SK-N-SH (cell line): ENCODE data around the gene PEX11G. TPM values are rescaled to one million over a fixed set of nuclear protein-coding genes. Genes with fewer than 3 reads are reported as not detected.
A peak's percentile ranks its signal among the peaks of the same experiment; 100 is the strongest.

Experiments used
- CTCF ChIA-PET: fragments of 300-600, 350-600 bp; formaldehyde crosslinking; extraction: SDS; loops from one replicate; lab custom pipeline; 2021; lab: Yijun Ruan, JAX
- POLR2A ChIA-PET: fragments of 350-600 bp; sonication (Branson Sonifier 250); formaldehyde crosslinking; extraction: SDS; loops from one replicate; lab custom pipeline; 2020; ENCODE audit warnings: antibody characterized with exemption, inconsistent platforms; lab: Yijun Ruan, JAX
- DNase-seq: peaks from one replicate; pipeline ENCODE4 v3.0.0; 2012
- H2AFZ ChIP-seq: fragments of 200-600 bp; sonication (generic); 2 replicates; pipeline ENCODE4 v1.8.1; 2016; ENCODE audit warnings: antibody characterized with exemption, mild to moderate bottlenecking, low read depth
- H3F3A ChIP-seq: fragments of 200-600 bp; sonication (generic); replicated peaks from 2 replicates; pipeline ENCODE3; 2016; ENCODE audit warnings: antibody characterized with exemption, mild to moderate bottlenecking; ENCODE audit not compliant: insufficient read depth
- H3K27ac ChIP-seq, 2 experiments: fragments of 200-500 bp in 1 of 2; fragments of 200-600 bp in 1 of 2; sonication (Bioruptor generic) in 1 of 2; sonication (generic), shearing (Covaris generic) in 1 of 2; 2 replicates each; pipeline versions ENCODE4 v1.5.1 to v1.6.1; 2014 to 2016; ENCODE audit warnings: low read depth in 2 of 2, inconsistent platforms in 1 of 2, low read length in 1 of 2, mild to moderate bottlenecking in 1 of 2, mixed read lengths in 1 of 2
- H3K27me3 ChIP-seq: fragments of 200-600 bp; sonication (generic), shearing (Covaris generic); 2 replicates; pipeline ENCODE4 v1.6.1; 2016; ENCODE audit warnings: mixed run types; ENCODE audit not compliant: insufficient read depth
- H3K36me3 ChIP-seq, 2 experiments: fragments of 200-500 bp in 1 of 2; fragments of 200-600 bp in 1 of 2; sonication (Bioruptor generic) in 1 of 2; sonication (generic) in 1 of 2; replicated peaks in 1 of 2; 2 replicates each; pipeline versions ENCODE3 to v1.5.1; 2014 to 2016; ENCODE audit warnings: low read length in 1 of 2, mild to moderate bottlenecking in 1 of 2; ENCODE audit not compliant: insufficient read depth in 2 of 2, control insufficient read depth in 1 of 2
- H3K4me1 ChIP-seq, 2 experiments: fragments of 200-500 bp in 1 of 2; fragments of 200-600 bp in 1 of 2; sonication (Bioruptor generic) in 1 of 2; sonication (generic), shearing (Covaris generic) in 1 of 2; 2 replicates each; pipeline versions ENCODE4 v1.5.1 to v1.6.1; 2014 to 2016; ENCODE audit warnings: low read depth in 1 of 2, low read length in 1 of 2, mixed run types in 1 of 2; ENCODE audit not compliant: insufficient read depth in 2 of 2, control insufficient read depth in 1 of 2
- H3K4me2 ChIP-seq: fragments of 200-600 bp; sonication (generic), shearing (Covaris generic); 2 replicates; pipeline ENCODE4 v1.6.1; 2017; ENCODE audit warnings: mixed run types
- H3K4me3 ChIP-seq, 2 experiments: fragments of 200-500 bp in 1 of 2; fragments of 200-600 bp in 1 of 2; sonication (Bioruptor generic) in 1 of 2; sonication (generic), shearing (Covaris generic) in 1 of 2; 2 replicates each; pipeline versions ENCODE4 v1.5.1 to v1.8.1; 2014 to 2016; ENCODE audit warnings: low read depth in 2 of 2, inconsistent platforms in 1 of 2, low read length in 1 of 2, mild to moderate bottlenecking in 1 of 2, mixed read lengths in 1 of 2, moderate library complexity in 1 of 2
- H3K79me2 ChIP-seq: fragments of 200-600 bp; sonication (generic); 2 replicates; pipeline ENCODE4 v1.8.1; 2017; ENCODE audit warnings: mild to moderate bottlenecking; ENCODE audit not compliant: insufficient read depth
- H3K9ac ChIP-seq: fragments of 200-600 bp; sonication (generic); 2 replicates; pipeline ENCODE4 v1.6.1; 2017; ENCODE audit warnings: mixed run types
- H3K9me2 ChIP-seq: fragments of 200-600 bp; sonication (generic); 2 replicates; pipeline ENCODE4 v1.6.1; 2017; ENCODE audit warnings: mixed run types
- H3K9me3 ChIP-seq: fragments of 200-600 bp; sonication (generic); 2 replicates; pipeline ENCODE4 v1.6.1; 2017; ENCODE audit warnings: mixed run types, mild to moderate bottlenecking, moderate library complexity
- H4K20me1 ChIP-seq: fragments of 200-600 bp; sonication (generic); 2 replicates; pipeline ENCODE4 v1.6.1; 2017; ENCODE audit warnings: mild to moderate bottlenecking, mixed run types; ENCODE audit not compliant: insufficient read depth
- EZH2phosphoT487 ChIP-seq: fragments of 200-600 bp; sonication (generic); IDR thresholded peaks from 2 replicates; pipeline ENCODE4 v1.6.1; 2017; ENCODE audit warnings: low read depth, mixed run types, mild to moderate bottlenecking, antibody characterized with exemption, moderate library complexity, borderline replicate concordance
- FOSL2 ChIP-seq: IDR thresholded peaks from 2 replicates; pipeline ENCODE4 v1.4.0; 2012; ENCODE audit warnings: low read depth, mild to moderate bottlenecking, moderate library complexity, borderline replicate concordance
- FOXJ3 ChIP-seq: sonication (generic); formaldehyde crosslinking; IDR thresholded peaks from 2 replicates; pipeline ENCODE4 v1.5.1; 2020; ENCODE audit warnings: mild to moderate bottlenecking, missing genetic modification reagents
- FOXM1 ChIP-seq: IDR thresholded peaks from 2 replicates; pipeline ENCODE4 v1.4.0; 2012; ENCODE audit warnings: low read depth, mild to moderate bottlenecking
- GATA2 ChIP-seq: sonication (generic); formaldehyde crosslinking; IDR thresholded peaks from 2 replicates; pipeline ENCODE4 v1.5.0; 2020; ENCODE audit warnings: mild to moderate bottlenecking, missing genetic modification reagents
- MXI1 ChIP-seq: IDR thresholded peaks from 2 replicates; pipeline ENCODE4 v1.6.1; 2012; ENCODE audit warnings: mild to moderate bottlenecking, low read depth, low read length, improper control_type of control experiment
- NRF1 ChIP-seq: IDR thresholded peaks from 2 replicates; pipeline ENCODE4 v1.6.1; 2012; ENCODE audit warnings: low read depth, mild to moderate bottlenecking, low read length
- RFX5 ChIP-seq: IDR thresholded peaks from 2 replicates; pipeline ENCODE4 v1.6.1; 2012; ENCODE audit warnings: mild to moderate bottlenecking, improper control_type of control experiment, low read length
- RXRA ChIP-seq: IDR thresholded peaks from 2 replicates; pipeline ENCODE4 v1.4.0; 2012; ENCODE audit warnings: low read depth, mild to moderate bottlenecking, borderline replicate concordance
- SIN3A ChIP-seq: IDR thresholded peaks from 2 replicates; pipeline ENCODE4 v1.6.1; 2012; ENCODE audit warnings: low read depth, mild to moderate bottlenecking, low read length, moderate library complexity, borderline replicate concordance
- SMC3 ChIP-seq: IDR thresholded peaks from 2 replicates; pipeline ENCODE4 v1.6.1; 2012; ENCODE audit warnings: low read depth, low read length, improper control_type of control experiment
- TAF1 ChIP-seq: IDR thresholded peaks from 2 replicates; pipeline ENCODE4 v1.6.1; 2012; ENCODE audit warnings: low read depth, mild to moderate bottlenecking, low read length, moderate library complexity, borderline replicate concordance
- TEAD4 ChIP-seq: IDR thresholded peaks from 2 replicates; pipeline ENCODE4 v1.4.0; 2012; ENCODE audit warnings: mild to moderate bottlenecking, borderline replicate concordance; ENCODE audit not compliant: insufficient read depth
- WGBS: methylation state at CpG from one replicate; pipeline ENCODE4 v1.1.6; 2017; ENCODE audit warnings: low lambda C conversion rate; 5-methylcytosine and 5-hydroxymethylcytosine counted together
- polyA plus RNA-seq, 3 experiments: library from polyadenylated mRNA; depleted of rRNA; stranded (reverse); fragments of >200 nt; gene quantifications; 2 replicates each; pipeline ENCODE4 v1.2.3, GENCODE V29; 2012
- TF ChIP-seq, protein P1 (sequence below): fragments of 200-600 bp; sonication (generic); IDR thresholded peaks from 2 replicates; pipeline ENCODE4 v1.6.1; 2017; ENCODE audit warnings: antibody characterized with exemption, mild to moderate bottlenecking, moderate library complexity
- TF ChIP-seq, protein P2 (sequence below): IDR thresholded peaks from 2 replicates; pipeline ENCODE4; 2012
- TF ChIP-seq, protein P3 (sequence below): IDR thresholded peaks from 2 replicates; pipeline ENCODE4 v1.6.1; 2012; ENCODE audit warnings: mild to moderate bottlenecking, low read depth, low read length, moderate library complexity
- TF ChIP-seq, protein P4 (sequence below): IDR thresholded peaks from 2 replicates; pipeline ENCODE4 v1.4.0; 2012; ENCODE audit warnings: low read depth, borderline replicate concordance
- TF ChIP-seq, protein P5 (sequence below): IDR thresholded peaks from 2 replicates; pipeline ENCODE4 v1.4.0; 2012; ENCODE audit warnings: low read depth, borderline replicate concordance
- TF ChIP-seq, protein P6 (sequence below): IDR thresholded peaks from 2 replicates; pipeline ENCODE4 v1.4.0; 2012; ENCODE audit warnings: low read depth
- TF ChIP-seq, protein P7 (sequence below): fragments of 150-350 bp; IDR thresholded peaks from 2 replicates; pipeline ENCODE4 v1.6.1; 2016; ENCODE audit warnings: mild to moderate bottlenecking, low read depth, low read length

The PEX11G gene
- polyA plus RNA-seq (2012; rRNA removed) = 6.1 and 6.4 TPM in 2 replicates
- polyA plus RNA-seq (2012; cell fraction: cytosol; rRNA removed) = 3.9 and 5.3 TPM in 2 replicates
- 5.7 and 8.6 TPM in 2 replicates for polyA plus RNA-seq (2012; cell fraction: nucleus; rRNA removed)

DNA sequence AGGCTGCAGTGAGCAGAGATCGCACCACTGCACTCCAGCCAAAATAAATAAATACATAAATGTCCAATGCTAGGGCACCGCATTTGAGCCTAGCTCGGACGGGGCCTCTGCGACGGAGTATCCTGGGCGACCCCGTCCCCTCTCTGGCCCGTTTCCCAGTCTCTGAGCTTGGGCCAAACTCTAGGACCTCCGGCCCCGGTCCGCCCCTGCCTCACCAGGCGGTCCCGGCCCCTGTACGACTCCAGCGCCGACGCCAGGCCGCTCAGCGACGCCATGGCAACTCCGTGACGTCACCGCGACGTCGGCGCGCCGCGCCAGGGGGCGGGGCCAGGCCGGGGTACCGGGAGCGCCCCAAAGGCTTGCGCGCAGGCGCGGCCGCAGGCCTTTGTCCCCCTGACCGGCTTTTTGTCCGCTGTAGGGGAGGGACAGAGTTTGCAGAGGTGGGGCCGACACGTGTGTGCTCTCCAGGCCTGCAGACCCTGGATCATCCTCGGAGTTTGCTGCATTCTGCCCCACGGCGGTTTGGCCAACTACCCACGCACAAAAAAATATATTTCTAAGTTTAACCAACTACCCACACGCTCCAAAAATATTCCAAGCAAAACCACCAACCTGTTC is at the start of gene PEX11G:
PEX11G (minus strand) TSS at position 300 of the 618 bp plus-strand sequence; CDS start at position 275, 25 bp downstream.
- Histone ChIP-seq H2AFZ (peak within 1 kb of the TSS; percentile 100), H3F3A (no peaks in the 10 kb centered on the region), H3K4me2 (peak within 1 kb of the TSS; percentile 78), H4K20me1 (no peaks in the 10 kb centered on the region), H3K36me3 (no peaks in the 10 kb centered on the region), H3K9ac (peak within 1 kb of the TSS; percentile 69), H3K4me1 (peaks cover 4 to 11% of the 10 kb centered on the region in 2 experiments; a peak in 2 of 4 replicates), H3K27ac (peak within 1 kb of the TSS; percentile 48 to 78), H3K27me3 (no peaks in the 10 kb centered on the region), H3K9me3 (no peaks in the 10 kb centered on the region), H3K9me2 (no peaks in the 10 kb centered on the region), H3K4me3 (peak within 1 kb of the TSS; percentile 51 to 63), H3K79me2 (no peaks in the 10 kb centered on the region)
- 3% methylated on average over 13 of the region's 49 CpGs for WGBS
- POLR2A ChIA-PET = no interaction called here
- CTCF ChIA-PET = interaction anchor here (1.5 to 1.6 kb wide), 2 partner anchors 32 to 80 kb away, joined by 3 read pairs; no protein-coding TSS in a partner anchor
- peak; percentile 99 for DNase-seq
- TF ChIP-seq, protein P1, sequence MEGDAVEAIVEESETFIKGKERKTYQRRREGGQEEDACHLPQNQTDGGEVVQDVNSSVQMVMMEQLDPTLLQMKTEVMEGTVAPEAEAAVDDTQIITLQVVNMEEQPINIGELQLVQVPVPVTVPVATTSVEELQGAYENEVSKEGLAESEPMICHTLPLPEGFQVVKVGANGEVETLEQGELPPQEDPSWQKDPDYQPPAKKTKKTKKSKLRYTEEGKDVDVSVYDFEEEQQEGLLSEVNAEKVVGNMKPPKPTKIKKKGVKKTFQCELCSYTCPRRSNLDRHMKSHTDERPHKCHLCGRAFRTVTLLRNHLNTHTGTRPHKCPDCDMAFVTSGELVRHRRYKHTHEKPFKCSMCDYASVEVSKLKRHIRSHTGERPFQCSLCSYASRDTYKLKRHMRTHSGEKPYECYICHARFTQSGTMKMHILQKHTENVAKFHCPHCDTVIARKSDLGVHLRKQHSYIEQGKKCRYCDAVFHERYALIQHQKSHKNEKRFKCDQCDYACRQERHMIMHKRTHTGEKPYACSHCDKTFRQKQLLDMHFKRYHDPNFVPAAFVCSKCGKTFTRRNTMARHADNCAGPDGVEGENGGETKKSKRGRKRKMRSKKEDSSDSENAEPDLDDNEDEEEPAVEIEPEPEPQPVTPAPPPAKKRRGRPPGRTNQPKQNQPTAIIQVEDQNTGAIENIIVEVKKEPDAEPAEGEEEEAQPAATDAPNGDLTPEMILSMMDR = no peak
- TF ChIP-seq FOSL2 (no peak), FOXM1 (no peak), RFX5 (no peak; the same call in 1 of the 2 replicates), EZH2phosphoT487 (no peak), TEAD4 (no peak), TAF1 (peak; percentile 43), SIN3A (no peak), MXI1 (peak; percentile 95), FOXJ3 (CRISPR knock-in tag) (no peak), RXRA (no peak), NRF1 (peak; percentile 78), SMC3 (no peak), GATA2 (CRISPR knock-in tag) (no peak)
- TF ChIP-seq, protein P2, sequence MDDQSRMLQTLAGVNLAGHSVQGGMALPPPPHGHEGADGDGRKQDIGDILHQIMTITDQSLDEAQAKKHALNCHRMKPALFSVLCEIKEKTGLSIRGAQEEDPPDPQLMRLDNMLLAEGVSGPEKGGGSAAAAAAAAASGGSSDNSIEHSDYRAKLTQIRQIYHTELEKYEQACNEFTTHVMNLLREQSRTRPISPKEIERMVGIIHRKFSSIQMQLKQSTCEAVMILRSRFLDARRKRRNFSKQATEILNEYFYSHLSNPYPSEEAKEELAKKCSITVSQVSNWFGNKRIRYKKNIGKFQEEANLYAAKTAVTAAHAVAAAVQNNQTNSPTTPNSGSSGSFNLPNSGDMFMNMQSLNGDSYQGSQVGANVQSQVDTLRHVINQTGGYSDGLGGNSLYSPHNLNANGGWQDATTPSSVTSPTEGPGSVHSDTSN = no peak
- TF ChIP-seq, protein P3, sequence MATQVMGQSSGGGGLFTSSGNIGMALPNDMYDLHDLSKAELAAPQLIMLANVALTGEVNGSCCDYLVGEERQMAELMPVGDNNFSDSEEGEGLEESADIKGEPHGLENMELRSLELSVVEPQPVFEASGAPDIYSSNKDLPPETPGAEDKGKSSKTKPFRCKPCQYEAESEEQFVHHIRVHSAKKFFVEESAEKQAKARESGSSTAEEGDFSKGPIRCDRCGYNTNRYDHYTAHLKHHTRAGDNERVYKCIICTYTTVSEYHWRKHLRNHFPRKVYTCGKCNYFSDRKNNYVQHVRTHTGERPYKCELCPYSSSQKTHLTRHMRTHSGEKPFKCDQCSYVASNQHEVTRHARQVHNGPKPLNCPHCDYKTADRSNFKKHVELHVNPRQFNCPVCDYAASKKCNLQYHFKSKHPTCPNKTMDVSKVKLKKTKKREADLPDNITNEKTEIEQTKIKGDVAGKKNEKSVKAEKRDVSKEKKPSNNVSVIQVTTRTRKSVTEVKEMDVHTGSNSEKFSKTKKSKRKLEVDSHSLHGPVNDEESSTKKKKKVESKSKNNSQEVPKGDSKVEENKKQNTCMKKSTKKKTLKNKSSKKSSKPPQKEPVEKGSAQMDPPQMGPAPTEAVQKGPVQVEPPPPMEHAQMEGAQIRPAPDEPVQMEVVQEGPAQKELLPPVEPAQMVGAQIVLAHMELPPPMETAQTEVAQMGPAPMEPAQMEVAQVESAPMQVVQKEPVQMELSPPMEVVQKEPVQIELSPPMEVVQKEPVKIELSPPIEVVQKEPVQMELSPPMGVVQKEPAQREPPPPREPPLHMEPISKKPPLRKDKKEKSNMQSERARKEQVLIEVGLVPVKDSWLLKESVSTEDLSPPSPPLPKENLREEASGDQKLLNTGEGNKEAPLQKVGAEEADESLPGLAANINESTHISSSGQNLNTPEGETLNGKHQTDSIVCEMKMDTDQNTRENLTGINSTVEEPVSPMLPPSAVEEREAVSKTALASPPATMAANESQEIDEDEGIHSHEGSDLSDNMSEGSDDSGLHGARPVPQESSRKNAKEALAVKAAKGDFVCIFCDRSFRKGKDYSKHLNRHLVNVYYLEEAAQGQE = no peak; the same call in 1 of the 2 replicates
- TF ChIP-seq, protein P4, sequence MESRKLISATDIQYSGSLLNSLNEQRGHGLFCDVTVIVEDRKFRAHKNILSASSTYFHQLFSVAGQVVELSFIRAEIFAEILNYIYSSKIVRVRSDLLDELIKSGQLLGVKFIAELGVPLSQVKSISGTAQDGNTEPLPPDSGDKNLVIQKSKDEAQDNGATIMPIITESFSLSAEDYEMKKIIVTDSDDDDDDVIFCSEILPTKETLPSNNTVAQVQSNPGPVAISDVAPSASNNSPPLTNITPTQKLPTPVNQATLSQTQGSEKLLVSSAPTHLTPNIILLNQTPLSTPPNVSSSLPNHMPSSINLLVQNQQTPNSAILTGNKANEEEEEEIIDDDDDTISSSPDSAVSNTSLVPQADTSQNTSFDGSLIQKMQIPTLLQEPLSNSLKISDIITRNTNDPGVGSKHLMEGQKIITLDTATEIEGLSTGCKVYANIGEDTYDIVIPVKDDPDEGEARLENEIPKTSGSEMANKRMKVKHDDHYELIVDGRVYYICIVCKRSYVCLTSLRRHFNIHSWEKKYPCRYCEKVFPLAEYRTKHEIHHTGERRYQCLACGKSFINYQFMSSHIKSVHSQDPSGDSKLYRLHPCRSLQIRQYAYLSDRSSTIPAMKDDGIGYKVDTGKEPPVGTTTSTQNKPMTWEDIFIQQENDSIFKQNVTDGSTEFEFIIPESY = no peak
- TF ChIP-seq, protein P5, sequence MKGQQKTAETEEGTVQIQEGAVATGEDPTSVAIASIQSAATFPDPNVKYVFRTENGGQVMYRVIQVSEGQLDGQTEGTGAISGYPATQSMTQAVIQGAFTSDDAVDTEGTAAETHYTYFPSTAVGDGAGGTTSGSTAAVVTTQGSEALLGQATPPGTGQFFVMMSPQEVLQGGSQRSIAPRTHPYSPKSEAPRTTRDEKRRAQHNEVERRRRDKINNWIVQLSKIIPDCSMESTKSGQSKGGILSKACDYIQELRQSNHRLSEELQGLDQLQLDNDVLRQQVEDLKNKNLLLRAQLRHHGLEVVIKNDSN = no peak
- TF ChIP-seq, protein P6, sequence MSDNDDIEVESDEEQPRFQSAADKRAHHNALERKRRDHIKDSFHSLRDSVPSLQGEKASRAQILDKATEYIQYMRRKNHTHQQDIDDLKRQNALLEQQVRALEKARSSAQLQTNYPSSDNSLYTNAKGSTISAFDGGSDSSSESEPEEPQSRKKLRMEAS = 0 out of 2 replicates have a peak, but pooled peaks have one; percentile 42
- TF ChIP-seq, protein P7, sequence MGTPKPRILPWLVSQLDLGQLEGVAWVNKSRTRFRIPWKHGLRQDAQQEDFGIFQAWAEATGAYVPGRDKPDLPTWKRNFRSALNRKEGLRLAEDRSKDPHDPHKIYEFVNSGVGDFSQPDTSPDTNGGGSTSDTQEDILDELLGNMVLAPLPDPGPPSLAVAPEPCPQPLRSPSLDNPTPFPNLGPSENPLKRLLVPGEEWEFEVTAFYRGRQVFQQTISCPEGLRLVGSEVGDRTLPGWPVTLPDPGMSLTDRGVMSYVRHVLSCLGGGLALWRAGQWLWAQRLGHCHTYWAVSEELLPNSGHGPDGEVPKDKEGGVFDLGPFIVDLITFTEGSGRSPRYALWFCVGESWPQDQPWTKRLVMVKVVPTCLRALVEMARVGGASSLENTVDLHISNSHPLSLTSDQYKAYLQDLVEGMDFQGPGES = no peak
